HG03060 (cell line): ENCODE results near the gene KIAA0408.

ENCODE experiments used
- ATAC-seq: cut with Tn5 transposase; IDR thresholded peaks from one replicate; pipeline ENCODE4 v1.9.1; 2021; ENCODE audit warnings: low read depth, moderate number of reproducible peaks; ENCODE audit not compliant: unreplicated experiment

KIAA0408 gene

GRCh38 chr6:127459231-127459641, at the start of gene KIAA0408:
Gene KIAA0408, minus strand, starts transcription at chr6:127459389. Its CDS starts 5,408 bp downstream, at chr6:127453981.
- ATAC-seq, result no peak

- no peak for ATAC-seq
These were observed 47.7 kb upstream of the KIAA0408 start for GRCh38 chr6:127506894-127507293.

GRCh38 chr6:127503022-127503421, 43.8 kb upstream of the KIAA0408 start:
- no peak for ATAC-seq

GRCh38 chr6:127497410-127497809, 38.2 kb upstream of the KIAA0408 start:
- ATAC-seq, result no peak

- ATAC-seq, result no peak
These were observed 37.3 kb upstream of the KIAA0408 start for GRCh38 chr6:127496471-127496870.

- no peak for ATAC-seq
These were observed 35.1 kb upstream of the KIAA0408 start for GRCh38 chr6:127494240-127494767.

GRCh38 chr6:127489248-127489647, 30.1 kb upstream of the KIAA0408 start:
- ATAC-seq, result no peak

GRCh38 chr6:127486934-127487333, 27.7 kb upstream of the KIAA0408 start:
- ATAC-seq, result no peak

GRCh38 chr6:127484212-127484863, 25.1 kb upstream of the KIAA0408 start:
- peak; percentile 99 for ATAC-seq

- ATAC-seq, result peak; percentile 13
These were observed 24.3 kb upstream of the KIAA0408 start for GRCh38 chr6:127483399-127484055.

- ATAC-seq, result no peak
These were observed 23.1 kb upstream of the KIAA0408 start for GRCh38 chr6:127482325-127482724.

GRCh38 chr6:127481628-127482027, 22.4 kb upstream of the KIAA0408 start:
- no peak for ATAC-seq

- no peak for ATAC-seq
These were observed 21.9 kb upstream of the KIAA0408 start for GRCh38 chr6:127481111-127481510.

GRCh38 chr6:127477658-127478057, 18.5 kb upstream of the KIAA0408 start:
- ATAC-seq, result no peak

GRCh38 chr6:127475823-127476176, 16.6 kb upstream of the KIAA0408 start:
- no peak for ATAC-seq

GRCh38 chr6:127475135-127475822, 16.1 kb upstream of the KIAA0408 start:
- no peak for ATAC-seq

GRCh38 chr6:127471379-127472255, 12.4 kb upstream of the KIAA0408 start:
- ATAC-seq, result no peak

GRCh38 chr6:127468936-127469335, 9.7 kb upstream of the KIAA0408 start:
- no peak for ATAC-seq

GRCh38 chr6:127466416-127466815, 7.2 kb upstream of the KIAA0408 start:
- no peak for ATAC-seq

- ATAC-seq, result peak; percentile 77
These were observed 5.8 kb upstream of the KIAA0408 start for GRCh38 chr6:127464881-127465459.
